Adrenal gland (tissue), 12 donors: ENCODE data around the gene DPPA4. TPM values are rescaled to one million over a fixed set of nuclear protein-coding genes. Genes with fewer than 3 reads are reported as not detected.

Source experiments
- DNase-seq, 7 donors: peaks; one replicate each; pipeline ENCODE4 v3.0.0-alpha.2; 2019 to 2020
- H3K27ac ChIP-seq, 5 donors: fragments of 200-600 bp; sonication (generic) in 4 of 5; 1 replicate in 3 of 5; 2 replicates in 2 of 5; pipeline versions ENCODE4 v1.5.1 to v1.8.0; 2016 to 2020; ENCODE audit warnings: mild to moderate bottlenecking in 1 of 5
- H3K27me3 ChIP-seq: fragments of 200-600 bp; 2 replicates; pipeline ENCODE4 v1.8.0; 2021
- H3K36me3 ChIP-seq, 2 donors: fragments of 200-600 bp; replicated peaks in 1 of 2; 1 replicate in 1 of 2; 2 replicates in 1 of 2; pipeline versions ENCODE4 v1.5.1 to v1.8.0; 2018 to 2022
- H3K4me1 ChIP-seq, 2 donors: fragments of 200-600 bp; replicated peaks in 1 of 2; 1 replicate in 1 of 2; 2 replicates in 1 of 2; pipeline versions ENCODE4 v1.5.1 to v1.8.0; 2018 to 2021
- H3K4me3 ChIP-seq, 4 donors: fragments of 200-600 bp; sonication (generic) in 3 of 4; one replicate each; pipeline ENCODE4 v1.5.1; 2016 to 2018
- H3K9me3 ChIP-seq, 3 donors: fragments of 200-600 bp; sonication (generic) in 1 of 3; replicated peaks in 1 of 3; 1 replicate in 2 of 3; 2 replicates in 1 of 3; pipeline versions ENCODE4 v1.5.1 to v1.8.0; 2016 to 2021
- CTCF ChIP-seq, 6 experiments: fragments of 450-650 bp in 4 of 6; fragments of 200-600 bp in 2 of 6; sonication (generic) in 1 of 6; IDR thresholded peaks; 1 replicate in 5 of 6; 2 replicates in 1 of 6; pipeline versions ENCODE4 v1.5.1 to v1.8.0; 2016 to 2021; ENCODE audit warnings: antibody characterized with exemption in 6 of 6, mild to moderate bottlenecking in 2 of 6, moderate library complexity in 1 of 6
- POLR2A ChIP-seq, 2 donors: fragments of 450-650 bp; IDR thresholded peaks; one replicate each; pipeline ENCODE4 v1.6.1; 2017; ENCODE audit warnings: antibody characterized with exemption in 2 of 2, mild to moderate bottlenecking in 2 of 2, moderate library complexity in 1 of 2
- WGBS, 4 donors: extraction: QIAGEN DNeasy Blood & Tissue Kit in 2 of 4; methylation state at CpG; one replicate each; pipeline versions ENCODE4 v1.1.5 to v1.1.7; 2013 to 2017; 5-methylcytosine and 5-hydroxymethylcytosine counted together
- intact Hi-C, 2 donors: fragments of 100-400 bp; cut with DNase I; formaldehyde crosslinking; loops; one replicate each; pipeline versions ENCODE4 v1.14.1 to v1.15.0; 2022 to 2023
- polyA plus RNA-seq, 3 donors: library from polyadenylated mRNA; stranded (reverse); fragments of 200-250 nt in 2 of 3; fragments of 350-450 nt in 1 of 3; fragmentation: Illumina TruSeq in 1 of 3; extraction: RNeasy Lipid Tissue Mini Kit (QIAGEN cat#74804) in 1 of 3; gene quantifications; one replicate each; pipeline ENCODE4 v1.2.3, GENCODE V29; 2013 to 2014
- small RNA-seq, 2 donors: library from RNA; depleted of rRNA; stranded (forward); fragments of <200 nt; gene quantifications; one replicate each; pipeline ENCODE3, GENCODE V24; 2016
- total RNA-seq, 9 donors: library from RNA; depleted of rRNA in 4 of 9; stranded (reverse); fragments of >200 nt in 4 of 9; fragments of 120-200 nt in 1 of 9; fragmentation: NEBNext Ultra II Directional in 1 of 9; extraction: Animal tissue kit (Norgen Biotek cat#: 25700) in 1 of 9; gene quantifications; one replicate each; pipeline versions ENCODE4 v1.1.0 to v1.2.4, GENCODE V29; 2013 to 2023
- donor health status: healthy with polysubstance abuse.
- donor health status: Bipolar disorder and iron deficiency.
- donor health status: DM: yes; HTN: yes; CAD: no.
- donor health status: DM: no; HTN: no; CAD: no.
- donor health status: DM: no; HTN: no; CAD: no.
- donor health status: DM: yes; HTN: yes; CAD: no.

Gene DPPA4
- total and polyA plus RNA-seq, 12 donors, result 0.16 to 5.3 (median 0.55) TPM; not detected in 5

GRCh38 chr3:109278141-109278540 lies 59.2 kb downstream of the DPPA4 start:
- 38 to 58% (median 51%) methylated on average over 3 of the region's 3 CpGs for WGBS, 4 donors
- TF ChIP-seq POLR2A (IDR thresholded peaks at IDR 0.05), result no peak
- TF ChIP-seq CTCF (IDR thresholded peaks at IDR 0.05), result no peak
- Histone ChIP-seq H3K27ac (no peak overlapping the region), H3K36me3 (no peaks in the 10 kb centered on the region), H3K4me1 (no peaks in the 10 kb centered on the region), H3K9me3 (no peaks in the 10 kb centered on the region), H3K4me3 (no peak overlapping the region), H3K27me3 (no peaks in the 10 kb centered on the region)
- intact Hi-C loops, result loop anchor here in 1 of 2 donors (10.0 kb wide), 1 partner anchor 1037 kb away; no protein-coding TSS in a partner anchor
- no peak for DNase-seq

Small RNA genes lying within 50 kb of the gene (small RNA-seq; reads per million reads assigned to genes)
- gene AC124945.1 (0 reads per million in 2 donors), gene RF00017 (0 reads per million in 2 donors)

Other genes starting within 250 kb of the DPPA4 start
- under 1 TPM in 2 of 9 donors, not detected in 7; 0.06 to 0.11 TPM for gene MORC1, start 219.4 kb downstream of the DPPA4 start, total RNA-seq
- under 1 TPM in 1 of 3 donors, not detected in 2; 0.15 TPM for gene MORC1, start 219.4 kb downstream of the DPPA4 start, polyA plus RNA-seq
- gene C3orf85, start 200.8 kb downstream of the DPPA4 start, total RNA-seq, result not detected
- gene C3orf85, start 200.8 kb downstream of the DPPA4 start, polyA plus RNA-seq, result not detected
- gene DPPA2, start 21.0 kb downstream of the DPPA4 start, total RNA-seq, result not detected
- not detected for gene DPPA2, start 21.0 kb downstream of the DPPA4 start, polyA plus RNA-seq